Fibroblast of pulmonary artery (primary cell): ENCODE data around the gene BRF1.

Experiments
- DNase-seq: peaks from one replicate; pipeline ENCODE4 v3.0.0-alpha.2; 2010; ENCODE audit warnings: low read depth
- H3K4me3 ChIP-seq: replicated peaks from 2 replicates; pipeline ENCODE4 v1.5.1; 2011; ENCODE audit warnings: low read depth, mild to moderate bottlenecking, control low read depth, low read length, moderate library complexity
- CTCF ChIP-seq: IDR thresholded peaks from 2 replicates; pipeline ENCODE4 v1.5.1; 2011; ENCODE audit warnings: mild to moderate bottlenecking, control low read depth, low read length, inconsistent platforms; ENCODE audit errors: missing control alignments

The BRF1 gene

GRCh38 chr14:105323663-105324062 is 22.9 kb upstream of the BRF1 start:
- no peak for TF ChIP-seq CTCF
- DNase-seq: no peak
- no peak overlapping the region for H3K4me3 ChIP-seq

GRCh38 chr14:105322791-105323556 is 22.2 kb upstream of the BRF1 start:
- TF ChIP-seq CTCF: no peak
- DNase-seq: no peak
- H3K4me3 ChIP-seq: no peak overlapping the region

GRCh38 chr14:105317546-105317945 is 16.7 kb upstream of the BRF1 start:
- DNase-seq: peak; percentile 38
- peak overlapping the region; percentile 7 for H3K4me3 ChIP-seq
- TF ChIP-seq CTCF: no peak

GRCh38 chr14:105316968-105317510 is 16.2 kb upstream of the BRF1 start:
- H3K4me3 ChIP-seq: no peak overlapping the region
- TF ChIP-seq CTCF: no peak
- no peak for DNase-seq

- DNase-seq: no peak
- H3K4me3 ChIP-seq: peak overlapping the region; percentile 71
- no peak for TF ChIP-seq CTCF
Measured at GRCh38 chr14:105316577-105316941, 15.8 kb upstream of the BRF1 start.

DNA sequence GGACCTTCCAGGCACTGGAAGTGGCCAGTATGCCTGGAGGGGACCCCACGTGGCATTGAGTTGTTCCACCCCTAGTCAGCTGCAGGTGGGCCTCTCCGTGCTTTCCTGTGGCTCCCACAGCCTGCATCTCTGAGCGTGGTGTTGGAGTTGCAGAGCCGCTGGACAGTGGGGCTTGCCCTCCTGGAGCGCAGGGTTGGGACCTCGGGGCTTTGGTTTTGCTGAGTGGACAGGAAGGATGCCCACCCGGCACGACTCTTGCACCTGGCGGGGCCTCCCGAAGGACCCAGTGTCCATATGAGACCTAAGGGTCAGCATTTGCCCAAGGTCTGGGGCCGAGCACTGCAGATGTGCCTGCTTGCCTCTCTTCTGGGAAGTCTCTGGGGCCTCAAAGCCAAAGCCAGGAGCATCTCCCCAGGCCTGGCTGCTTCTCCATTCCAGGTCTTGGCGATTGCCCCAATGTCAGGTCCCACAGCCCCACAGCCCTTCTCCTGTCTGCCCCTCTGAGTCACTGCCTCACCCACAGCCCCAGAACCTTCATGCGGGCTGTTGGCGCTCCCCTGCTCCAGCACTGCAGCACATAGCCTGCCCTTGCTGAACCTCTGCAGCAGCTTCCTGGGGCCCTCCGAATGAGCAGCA is 15.3 kb upstream of the BRF1 start:
- no peak for TF ChIP-seq CTCF
- no peak for DNase-seq
- H3K4me3 ChIP-seq: peak overlapping the region; percentile 71

DNA sequence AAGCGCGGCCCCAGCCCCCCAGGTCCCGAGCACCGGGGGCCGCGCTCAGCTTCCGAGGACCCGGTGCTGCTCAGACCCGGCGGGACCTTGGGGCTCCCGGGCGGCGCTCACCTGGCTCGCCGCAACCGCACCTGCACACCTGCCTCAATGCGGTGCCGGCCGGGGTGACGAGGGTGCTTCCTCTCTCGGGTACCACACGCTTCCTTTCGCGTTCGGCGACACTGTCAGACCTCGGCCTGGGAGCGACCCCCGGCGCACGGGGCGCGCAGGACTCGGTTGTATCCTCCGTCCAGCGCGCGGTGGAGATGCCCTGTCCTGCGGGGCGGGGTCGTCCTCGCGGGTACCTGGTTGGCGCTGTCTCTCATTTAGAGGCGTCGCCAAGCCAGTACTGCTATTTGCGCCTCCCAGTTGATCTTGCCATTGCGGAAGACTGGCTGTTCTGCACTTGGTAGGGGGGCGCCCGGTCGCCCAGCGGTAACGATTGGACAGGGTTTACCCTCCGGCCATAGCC is 14.5 kb upstream of the BRF1 start:
- peak overlapping the region; percentile 71 for H3K4me3 ChIP-seq
- no peak for DNase-seq
- no peak for TF ChIP-seq CTCF
